DND-41 (cell line): ENCODE measurements around the gene GNG11.

Experiments
- CTCF ChIP-seq: IDR thresholded peaks from 2 replicates; pipeline ENCODE4 v1.5.1; 2012; ENCODE audit warnings: borderline replicate concordance, low read length, moderate library complexity, mild to moderate bottlenecking; ENCODE audit not compliant: poor library complexity, severe bottlenecking; ENCODE audit errors: extremely low read depth
- EZH2 ChIP-seq: IDR thresholded peaks from 3 replicates; pipeline ENCODE4 v1.6.1; 2012; ENCODE audit warnings: borderline replicate concordance, low read depth, mild to moderate bottlenecking, moderate library complexity, low read length, inconsistent platforms; ENCODE audit not compliant: severe bottlenecking

DNA sequence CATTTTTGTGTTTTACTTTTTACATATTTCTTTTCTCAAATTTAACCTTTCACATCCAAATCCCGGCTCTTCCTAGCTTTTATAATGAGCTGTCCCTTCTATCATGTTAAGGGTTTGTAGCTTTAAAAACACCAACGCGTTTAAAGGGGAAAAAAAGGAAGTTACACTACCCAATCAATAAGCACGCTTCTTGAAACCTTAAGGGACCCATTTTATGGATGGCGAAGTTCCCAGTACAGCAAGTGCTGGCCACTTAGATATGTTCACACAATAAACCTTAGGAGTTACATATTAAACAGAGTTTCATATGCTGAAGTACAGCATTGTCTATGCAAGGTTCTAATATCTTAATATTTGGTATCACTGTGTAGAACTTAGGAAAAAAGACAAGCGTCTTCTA is 1.8 kb downstream of the GNG11 start:
- TF ChIP-seq CTCF = no peak
- no peak for TF ChIP-seq EZH2
